ENCODE results near the gene MACROD1.
"Not testable (repeated sequence)": the region's sequence is repeated elsewhere in the genome, so short reads cannot be mapped to it uniquely, and the experiment has no call there.

The MACROD1 gene

GRCh38 chr11:64052938-64053622, 112.8 kb downstream of the MACROD1 start:
- DNase-seq = no peak

GRCh38 chr11:64052436-64052835, 113.5 kb downstream of the MACROD1 start:
- no peak for DNase-seq

DNA sequence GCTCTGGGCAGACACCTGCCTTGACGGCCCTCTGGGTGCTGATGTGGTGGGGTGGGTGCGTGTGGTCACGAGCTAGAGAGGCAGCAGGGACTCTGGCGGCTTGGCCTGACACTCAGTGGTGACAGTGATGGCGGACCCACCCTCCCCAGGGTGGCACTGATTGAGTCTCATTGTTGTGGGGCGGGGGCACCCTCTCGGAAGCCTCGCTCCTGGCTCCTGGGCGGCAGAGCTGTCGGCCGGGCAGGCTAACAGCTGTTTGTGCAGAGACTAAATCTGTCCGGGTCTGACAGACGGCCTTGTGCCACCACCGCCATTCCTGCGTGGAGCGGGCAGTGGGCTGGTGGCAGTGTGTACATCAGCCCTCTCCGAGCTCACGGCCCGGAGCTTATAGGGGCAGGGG, 114.6 kb downstream of the MACROD1 start:
- no peak for DNase-seq

DNA sequence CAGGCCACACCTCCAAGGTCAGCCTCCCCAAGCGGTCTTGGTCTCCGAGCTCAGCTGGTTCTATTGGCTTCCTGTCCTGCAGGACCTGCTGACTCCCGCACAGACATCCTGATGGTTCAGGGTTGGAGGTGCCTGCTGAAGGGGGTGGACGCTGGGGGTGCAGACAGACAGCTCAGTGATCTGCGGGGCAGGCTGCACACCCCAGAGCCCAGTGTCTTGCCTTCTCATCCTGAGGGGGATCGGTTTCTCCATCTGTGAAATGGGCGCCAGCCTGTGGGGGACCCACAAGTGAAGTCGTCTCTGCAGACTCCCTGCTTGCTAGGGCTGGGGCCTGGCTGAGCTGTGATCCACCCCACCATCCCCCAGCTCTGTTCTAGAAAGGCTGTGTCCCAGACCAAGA, 116.4 kb downstream of the MACROD1 start:
- DNase-seq = no peak

GRCh38 chr11:64048042-64048854, 117.7 kb downstream of the MACROD1 start:
- DNase-seq = no peak

DNA sequence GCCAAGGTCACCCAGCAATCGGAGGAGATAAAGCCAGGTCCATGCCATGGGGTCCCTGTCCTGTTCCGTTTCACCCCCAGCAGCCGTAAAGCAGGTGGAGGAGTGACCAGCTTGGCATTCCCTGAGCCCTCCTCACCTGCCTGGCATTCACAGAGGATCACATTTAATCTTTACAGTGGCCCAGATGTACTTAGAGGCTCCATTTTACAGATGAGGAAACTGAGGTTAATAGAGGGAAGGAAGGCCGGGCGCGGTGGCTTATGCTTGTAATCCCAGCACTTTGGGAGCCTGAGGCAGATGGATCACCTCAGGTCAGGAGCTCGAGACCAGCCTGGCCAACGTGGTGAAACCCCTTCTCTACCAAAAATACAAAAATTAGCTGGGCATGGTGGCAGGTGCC, 118.5 kb downstream of the MACROD1 start:
- DNase-seq = not testable (repeated sequence)

DNA sequence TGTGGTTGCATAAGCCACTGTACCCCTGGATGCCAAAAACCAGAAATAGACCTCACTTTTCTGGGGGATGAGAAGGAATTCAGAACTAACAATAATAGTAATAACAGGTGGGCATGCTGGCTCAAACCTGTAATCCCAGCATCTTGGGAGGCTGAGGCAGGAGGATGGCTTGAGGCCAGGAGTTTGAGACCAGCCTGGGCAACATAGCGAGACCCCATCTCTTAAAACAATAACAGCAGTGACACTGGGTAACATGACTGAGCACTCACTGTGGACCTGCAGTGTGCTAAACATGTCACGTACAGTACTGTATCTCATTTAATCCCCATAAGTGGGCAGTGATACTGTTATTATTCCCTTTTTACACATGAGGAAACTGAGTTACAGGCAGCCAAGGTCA, 120.2 kb downstream of the MACROD1 start:
- no peak for DNase-seq

- no peak for DNase-seq
These were observed 121.1 kb downstream of the MACROD1 start for GRCh38 chr11:64044730-64045393.

DNA sequence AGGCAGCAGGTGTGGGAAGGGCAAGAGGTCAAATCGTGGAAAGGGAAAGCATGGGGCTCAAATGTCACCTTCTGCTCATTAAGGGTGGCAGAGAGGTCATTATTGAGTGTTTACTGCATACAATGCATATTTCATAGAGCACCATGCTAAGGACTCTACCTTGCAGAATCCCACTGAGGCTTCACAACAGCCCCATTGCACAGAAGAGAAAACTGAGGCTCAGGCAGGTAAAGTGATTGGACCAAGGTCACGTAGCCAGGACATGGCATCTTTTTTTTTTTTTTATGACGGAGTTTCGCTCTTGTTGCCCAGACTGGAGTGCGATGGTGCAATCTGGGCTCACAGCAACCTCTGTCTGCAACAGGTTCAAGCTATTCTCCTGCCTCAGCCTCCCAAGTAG, 122.4 kb downstream of the MACROD1 start:
- no peak for DNase-seq

GRCh38 chr11:64042301-64042700, 123.6 kb downstream of the MACROD1 start:
- no peak for DNase-seq

DNA sequence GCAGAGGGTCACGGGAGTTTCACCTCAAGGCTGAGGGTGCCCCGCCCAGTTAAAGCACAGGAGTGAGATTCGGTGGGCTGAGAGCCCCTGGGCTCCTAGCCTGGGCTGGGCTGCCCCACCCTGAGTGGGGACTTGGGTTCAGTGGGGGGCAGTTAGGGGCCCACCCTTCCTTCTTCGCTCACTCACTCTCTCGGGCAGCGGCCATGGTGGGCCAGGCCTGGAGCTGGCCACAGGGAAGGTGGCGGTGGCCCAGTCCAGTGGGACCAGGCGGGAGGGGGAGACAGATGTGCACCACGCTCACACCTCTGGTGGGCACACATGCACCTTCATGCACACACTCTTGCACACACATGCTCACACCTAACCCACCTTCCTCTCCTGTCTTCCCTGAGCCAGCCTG, 124.1 kb downstream of the MACROD1 start:
- no peak for DNase-seq

GRCh38 chr11:64040684-64041322, 125.1 kb downstream of the MACROD1 start:
- DNase-seq = no peak

GRCh38 chr11:64039012-64039665, 126.8 kb downstream of the MACROD1 start:
- no peak for DNase-seq

- DNase-seq = no peak
These were observed 127.4 kb downstream of the MACROD1 start for GRCh38 chr11:64038500-64038899.

DNA sequence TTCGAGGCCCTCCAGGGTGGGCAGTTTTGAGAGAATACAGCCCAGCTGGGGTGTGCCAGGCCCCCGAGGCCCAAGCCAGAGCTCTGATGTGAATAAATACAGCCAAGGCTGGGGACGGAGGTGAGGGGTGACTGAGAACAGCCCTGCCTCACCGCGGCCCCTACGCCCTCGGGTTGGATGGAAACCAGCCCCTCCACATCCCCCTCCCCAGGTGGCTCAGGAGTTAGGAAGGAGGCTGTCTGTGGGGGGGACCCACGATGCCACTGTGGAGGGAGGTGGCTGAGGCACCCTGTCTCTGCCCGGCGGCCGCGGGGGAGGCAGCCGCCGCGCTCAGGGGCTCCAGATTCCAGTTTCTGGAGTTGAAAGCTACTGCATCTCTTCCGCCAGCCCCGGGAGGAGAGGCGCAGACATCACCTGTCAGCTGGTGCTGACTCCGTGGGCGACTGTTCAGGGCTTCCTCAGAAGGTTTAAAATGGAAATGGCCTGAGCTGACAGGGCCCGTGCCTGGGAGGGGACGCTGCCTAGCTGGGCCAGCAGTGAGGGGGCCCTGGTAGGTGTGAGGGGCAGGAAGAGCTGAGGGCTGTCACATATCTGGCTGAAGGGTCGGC, 128.8 kb downstream of the MACROD1 start:
- no peak for DNase-seq

DNA sequence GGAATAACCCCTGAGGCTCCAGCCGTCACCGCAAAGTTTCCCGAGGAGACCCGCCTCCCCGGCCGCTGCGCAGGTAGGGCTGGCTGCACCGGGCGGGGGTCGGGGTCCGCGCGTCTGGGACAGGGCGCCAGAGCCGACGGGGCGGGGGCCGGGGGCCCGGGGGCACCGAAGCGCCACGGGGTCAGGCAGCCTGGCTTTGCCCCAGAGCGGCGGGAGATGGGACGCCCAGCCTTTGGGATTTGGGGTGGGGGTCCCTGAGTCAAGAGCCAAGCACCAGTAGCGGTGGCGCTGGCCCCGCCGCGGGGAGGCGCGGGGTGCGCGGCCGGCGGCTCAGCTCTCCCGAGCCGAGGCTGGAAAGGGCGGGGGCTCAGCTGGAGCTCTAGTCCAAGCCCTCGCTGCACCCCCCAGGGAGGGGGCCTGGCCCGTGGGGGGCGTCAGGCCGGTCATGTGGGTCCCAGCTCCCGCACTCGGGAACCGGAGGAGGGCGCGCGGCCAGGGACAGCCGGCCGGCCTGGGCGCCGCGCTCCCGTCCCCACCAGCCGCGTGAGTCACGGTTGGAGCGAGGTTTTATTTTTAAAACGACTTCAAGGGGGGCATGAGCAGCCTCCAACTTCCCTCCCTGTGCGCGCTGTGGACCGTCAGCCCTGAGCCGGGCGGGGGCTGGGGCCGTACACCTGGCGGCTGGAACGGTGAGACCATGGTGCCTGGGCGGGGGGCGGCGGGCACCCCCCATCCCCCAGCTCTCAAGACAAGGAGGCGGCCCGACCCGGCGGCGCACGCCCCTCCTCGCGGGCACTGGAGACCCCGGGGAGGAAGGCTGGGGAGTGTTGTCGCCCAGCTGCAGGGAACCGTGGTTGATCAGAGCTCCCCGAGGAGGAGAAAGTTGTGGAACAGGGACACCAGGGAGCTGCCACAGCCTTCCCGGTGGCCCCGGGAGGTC, 129.6 kb downstream of the MACROD1 start:
- no peak for DNase-seq

DNA sequence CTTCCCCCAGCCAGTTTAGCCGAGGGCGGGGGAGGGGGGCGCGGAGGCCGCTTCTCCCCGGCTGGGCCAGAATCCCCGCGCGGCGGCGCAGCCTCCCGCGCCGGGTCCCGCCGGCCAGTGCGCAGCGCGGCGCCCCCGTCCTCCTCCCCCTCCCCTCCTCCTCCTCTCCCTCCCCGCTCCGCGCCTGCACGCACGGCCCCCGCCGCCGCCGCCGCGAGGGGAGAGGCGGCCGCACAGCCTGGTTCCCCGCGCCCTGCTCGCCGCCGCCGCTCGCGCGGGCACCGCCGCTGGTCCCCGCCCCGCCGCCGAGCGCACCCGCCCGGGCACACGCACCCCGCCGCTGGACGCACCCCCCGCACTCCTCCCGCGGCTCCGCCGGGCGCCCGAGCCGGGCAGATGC, 130.3 kb downstream of the MACROD1 start, which contains the start of gene FLRT1:
TSS of gene FLRT1 (plus strand) at position 356 of the 400 bp plus-strand sequence. CDS start 80,337 bp downstream, outside the sequence.
- no peak for DNase-seq

DNA sequence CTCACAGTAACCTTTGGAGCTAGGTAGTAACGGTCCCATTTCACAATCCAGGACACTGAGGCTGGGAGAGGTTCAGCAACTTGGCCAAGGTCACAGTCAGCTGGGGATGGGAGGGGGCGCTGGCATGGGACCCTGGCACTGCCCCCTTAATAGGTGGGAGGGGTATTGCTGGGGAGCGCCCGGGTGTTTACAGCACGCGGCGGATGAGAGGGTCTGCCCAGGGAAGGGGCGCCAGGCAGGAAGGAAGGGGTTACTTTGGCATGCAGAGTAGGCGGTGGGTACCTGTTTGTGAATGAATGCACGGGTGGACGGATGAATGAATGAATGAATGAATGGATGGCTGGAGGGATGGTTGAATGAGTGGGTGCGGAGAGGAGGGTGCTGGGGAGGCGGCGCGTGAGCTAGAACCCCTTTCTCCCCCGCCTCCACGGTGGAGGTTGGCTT, 130.8 kb downstream of the MACROD1 start:
- DNase-seq = no peak

- no peak for DNase-seq
These were observed 131.5 kb downstream of the MACROD1 start for GRCh38 chr11:64034411-64034811.

DNA sequence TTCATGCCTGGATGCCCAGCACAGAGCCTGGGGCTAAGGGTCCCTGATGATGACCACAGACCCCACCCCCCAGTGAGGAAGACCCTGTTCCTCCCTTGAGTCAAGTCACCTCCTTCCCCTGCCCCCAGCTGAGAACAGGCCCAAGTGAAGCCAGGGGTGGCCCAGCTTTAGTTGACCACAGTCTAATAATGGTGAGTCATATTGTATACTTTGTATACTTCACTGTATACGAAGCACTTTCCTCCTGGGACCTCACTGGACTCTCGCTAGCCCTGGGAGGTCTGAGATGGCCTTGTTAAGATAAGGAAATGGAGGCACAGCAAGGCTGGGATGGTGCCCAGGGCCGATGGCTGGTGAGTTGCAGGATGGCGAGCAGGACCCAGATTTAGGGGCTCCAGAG, 133.9 kb downstream of the MACROD1 start:
- no peak for DNase-seq

- DNase-seq = no peak
These were observed 134.9 kb downstream of the MACROD1 start for GRCh38 chr11:64031001-64031400.

All from NCI-H1930 (cell line).